ENCODE measurements around the gene CALR. TPM values are rescaled to one million over a fixed set of nuclear protein-coding genes. Genes with fewer than 3 reads are reported as not detected.

The CALR gene
- total RNA-seq, 4 donors from 2014 or later = 262 to 577 (median 513) TPM

GRCh38 chr19:12946092-12946721 lies 7.8 kb downstream of the CALR start:
- Histone ChIP-seq H3K27ac (peak overlapping the region; percentile 98 to 100 (median 99)), H3K4me3 (peak overlapping the region; percentile 88 to 96 (median 94)), H3K36me3 (peaks cover 29 to 78% (median 58%) of the 10 kb centered on the region in 3 donors), H3K9me3 (no peaks in the 10 kb centered on the region), H3K27me3 (no peaks in the 10 kb centered on the region), H3K4me1 (peaks cover 20 to 75% (median 33%) of the 10 kb centered on the region in 3 donors)
- TF ChIP-seq POLR2A (IDR thresholded peaks at IDR 0.05) (no peak), CTCF (IDR thresholded peaks at IDR 0.05) (no peak)
- DNase-seq = no peak
- WGBS, 2 donors = 0 to 2% methylated on average over 12 of the region's 40 CpGs
- intact Hi-C loops (cut with DNase I) = no loop called here

GRCh38 chr19:12946731-12947496 lies 8.5 kb downstream of the CALR start:
- H3K4me1 ChIP-seq = peaks cover 20 to 75% (median 33%) of the 10 kb centered on the region in 3 donors
- H3K27ac ChIP-seq = peak overlapping the region; percentile 98 to 100 (median 99)
- DNase-seq = no peak
- TF ChIP-seq POLR2A (IDR thresholded peaks at IDR 0.05) (no peak), CTCF (IDR thresholded peaks at IDR 0.05) (no peak)
- no peaks in the 10 kb centered on the region for H3K27me3 ChIP-seq
- 37 to 60% methylated on average over 10 to 14 of the region's 14 CpGs for WGBS, 2 donors
- no peaks in the 10 kb centered on the region for H3K9me3 ChIP-seq
- H3K4me3 ChIP-seq = peak overlapping the region; percentile 88 to 96 (median 94)
- H3K36me3 ChIP-seq = peaks cover 32 to 78% (median 60%) of the 10 kb centered on the region in 3 donors
- intact Hi-C loops (cut with DNase I) = no loop called here

DNA sequence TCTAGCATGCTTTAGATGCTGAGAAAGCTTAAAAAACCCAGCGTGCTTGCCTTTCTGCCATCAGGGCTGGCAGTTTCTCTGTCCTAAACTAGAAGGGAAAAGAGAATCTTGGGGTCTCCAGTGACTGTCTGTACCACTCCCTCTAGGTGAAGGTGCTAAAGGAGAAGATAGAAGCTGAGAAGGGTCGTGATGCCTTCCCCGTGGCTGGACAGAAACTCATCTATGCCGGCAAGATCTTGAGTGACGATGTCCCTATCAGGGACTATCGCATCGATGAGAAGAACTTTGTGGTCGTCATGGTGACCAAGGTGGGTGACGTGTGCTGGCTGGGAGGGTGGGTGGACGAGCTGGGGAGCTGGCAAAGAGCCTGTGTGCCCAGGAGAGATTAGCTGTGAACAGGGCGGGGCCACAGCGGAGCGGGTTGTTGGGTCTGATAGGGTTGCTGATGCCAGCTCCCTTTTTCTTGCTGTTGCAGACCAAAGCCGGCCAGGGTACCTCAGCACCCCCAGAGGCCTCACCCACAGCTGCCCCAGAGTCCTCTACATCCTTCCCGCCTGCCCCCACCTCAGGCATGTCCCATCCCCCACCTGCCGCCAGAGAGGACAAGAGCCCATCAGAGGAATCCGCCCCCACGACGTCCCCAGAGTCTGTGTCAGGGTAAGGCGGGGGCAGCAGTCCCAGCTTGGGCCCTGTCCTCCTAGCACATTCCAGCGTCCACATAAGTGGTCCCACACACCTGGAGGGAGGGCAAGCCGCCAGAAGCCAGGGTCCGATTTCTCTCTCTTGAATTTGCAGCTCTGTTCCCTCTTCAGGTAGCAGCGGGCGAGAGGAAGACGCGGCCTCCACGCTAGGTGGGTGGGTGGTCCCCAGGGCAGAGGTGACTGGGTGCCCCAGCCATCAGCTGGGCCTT lies 9.5 kb downstream of the CALR start:
- peaks cover 32 to 78% (median 54%) of the 10 kb centered on the region in 3 donors for H3K36me3 ChIP-seq
- peaks cover 28 to 75% (median 41%) of the 10 kb centered on the region in 3 donors for H3K4me1 ChIP-seq
- TF ChIP-seq CTCF (IDR thresholded peaks at IDR 0.05) (no peak), POLR2A (IDR thresholded peaks at IDR 0.05) (no peak)
- no peak overlapping the region for H3K4me3 ChIP-seq
- peak overlapping the region in 2 of 4 donors; percentile 7 to 13 for H3K27ac ChIP-seq
- H3K9me3 ChIP-seq = no peaks in the 10 kb centered on the region
- 77 to 86% methylated on average over 16 to 19 of the region's 28 CpGs for WGBS, 2 donors
- no peak for DNase-seq
- no peaks in the 10 kb centered on the region for H3K27me3 ChIP-seq
- intact Hi-C loops (cut with DNase I) = no loop called here

DNA sequence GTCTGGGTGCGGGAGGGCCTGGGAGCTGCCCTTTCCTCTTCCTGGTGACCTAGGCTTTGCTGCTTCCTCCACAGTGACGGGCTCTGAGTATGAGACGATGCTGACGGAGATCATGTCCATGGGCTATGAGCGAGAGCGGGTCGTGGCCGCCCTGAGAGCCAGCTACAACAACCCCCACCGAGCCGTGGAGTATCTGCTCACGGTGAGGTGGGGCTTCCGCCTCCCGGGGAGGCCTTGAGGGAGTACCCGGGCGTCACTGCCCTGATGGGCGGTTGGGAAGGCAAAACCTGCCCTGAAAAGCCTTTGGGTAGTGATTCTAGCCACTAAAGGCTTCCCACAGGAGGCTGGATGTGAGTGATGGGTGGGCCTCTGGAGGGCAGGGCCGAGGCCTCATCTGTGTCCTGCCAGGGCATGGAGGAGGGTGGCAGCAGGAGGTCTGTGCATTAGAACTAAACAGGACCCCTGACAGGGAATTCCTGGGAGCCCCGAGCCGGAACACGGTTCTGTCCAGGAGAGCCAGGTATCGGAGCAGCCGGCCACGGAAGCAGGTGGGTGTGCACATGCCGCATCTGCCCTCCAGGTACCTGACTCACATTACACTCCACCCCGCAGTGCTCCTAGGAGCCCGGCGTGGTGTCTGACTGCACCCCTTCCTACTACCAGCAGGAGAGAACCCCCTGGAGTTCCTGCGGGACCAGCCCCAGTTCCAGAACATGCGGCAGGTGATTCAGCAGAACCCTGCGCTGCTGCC lies 10.4 kb downstream of the CALR start:
- peaks cover 37 to 75% (median 44%) of the 10 kb centered on the region in 3 donors for H3K4me1 ChIP-seq

More for the DNA sequence above, 10.4 kb downstream of the CALR start:
- no peak for TF ChIP-seq POLR2A (IDR thresholded peaks at IDR 0.05)
- TF ChIP-seq CTCF (IDR thresholded peaks at IDR 0.05) = peak in 1 of 6 experiments; percentile 38
- WGBS, 2 donors = 75 to 89% methylated on average over 8 to 13 of the region's 30 CpGs
- no peak overlapping the region for H3K4me3 ChIP-seq
- peaks cover 24 to 78% (median 53%) of the 10 kb centered on the region in 3 donors for H3K36me3 ChIP-seq
- no peak for DNase-seq
- H3K27ac ChIP-seq = peak overlapping the region in 1 of 4 donors; percentile 13
- no peaks in the 10 kb centered on the region for H3K27me3 ChIP-seq
- intact Hi-C loops (cut with DNase I) = no loop called here
- H3K9me3 ChIP-seq = no peaks in the 10 kb centered on the region
